ENCODE results near the gene IGFL2.
"Not testable (repeated sequence)": the region's sequence is repeated elsewhere in the genome, so short reads cannot be mapped to it uniquely, and the experiment has no call there.

Gene IGFL2

DNA sequence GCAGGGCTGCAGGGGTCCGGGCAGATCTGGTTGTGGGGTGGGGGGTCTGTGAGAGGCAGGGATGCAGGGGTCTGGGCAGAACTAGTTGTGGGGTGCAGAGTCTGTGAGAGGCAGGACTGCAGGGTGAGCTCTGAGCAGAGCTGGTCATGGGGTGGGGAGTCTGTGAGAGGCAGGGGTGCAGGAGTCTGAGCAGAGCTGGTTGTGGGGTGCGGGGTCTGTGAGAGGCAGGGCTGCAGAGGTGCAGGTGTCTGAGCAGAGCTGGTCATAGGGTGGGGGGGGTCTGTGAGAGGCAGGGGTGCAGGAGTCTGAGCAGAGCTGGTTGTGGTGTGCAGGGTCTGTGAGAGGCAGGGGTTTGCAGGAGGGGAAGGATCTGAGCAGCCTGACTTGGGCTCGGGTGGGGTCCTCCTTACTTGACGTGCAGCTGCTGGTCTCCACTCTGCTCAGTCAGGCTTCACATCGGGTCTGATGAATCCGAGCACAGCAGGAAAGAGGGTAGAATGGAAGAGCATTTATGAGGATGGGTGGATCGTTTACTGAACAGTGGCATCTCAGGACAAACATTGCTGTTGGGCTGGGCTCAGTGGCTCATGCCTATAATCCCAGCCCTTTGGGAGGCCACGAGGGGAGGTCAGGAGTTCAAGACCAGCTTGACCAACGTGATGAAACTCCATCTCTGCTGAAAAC lies 31.2 kb downstream of the IGFL2 start:
- H3K4me3 ChIP-seq (ENCODE audit: low read depth, low read length) = no peak overlapping the region
- TF ChIP-seq, protein P1, sequence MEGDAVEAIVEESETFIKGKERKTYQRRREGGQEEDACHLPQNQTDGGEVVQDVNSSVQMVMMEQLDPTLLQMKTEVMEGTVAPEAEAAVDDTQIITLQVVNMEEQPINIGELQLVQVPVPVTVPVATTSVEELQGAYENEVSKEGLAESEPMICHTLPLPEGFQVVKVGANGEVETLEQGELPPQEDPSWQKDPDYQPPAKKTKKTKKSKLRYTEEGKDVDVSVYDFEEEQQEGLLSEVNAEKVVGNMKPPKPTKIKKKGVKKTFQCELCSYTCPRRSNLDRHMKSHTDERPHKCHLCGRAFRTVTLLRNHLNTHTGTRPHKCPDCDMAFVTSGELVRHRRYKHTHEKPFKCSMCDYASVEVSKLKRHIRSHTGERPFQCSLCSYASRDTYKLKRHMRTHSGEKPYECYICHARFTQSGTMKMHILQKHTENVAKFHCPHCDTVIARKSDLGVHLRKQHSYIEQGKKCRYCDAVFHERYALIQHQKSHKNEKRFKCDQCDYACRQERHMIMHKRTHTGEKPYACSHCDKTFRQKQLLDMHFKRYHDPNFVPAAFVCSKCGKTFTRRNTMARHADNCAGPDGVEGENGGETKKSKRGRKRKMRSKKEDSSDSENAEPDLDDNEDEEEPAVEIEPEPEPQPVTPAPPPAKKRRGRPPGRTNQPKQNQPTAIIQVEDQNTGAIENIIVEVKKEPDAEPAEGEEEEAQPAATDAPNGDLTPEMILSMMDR (IDR thresholded peaks at IDR 0.05; ENCODE audit: low read depth, low read length, missing control alignments) = no peak
- DNase-seq (ENCODE audit: low read depth) = no peak

DNA sequence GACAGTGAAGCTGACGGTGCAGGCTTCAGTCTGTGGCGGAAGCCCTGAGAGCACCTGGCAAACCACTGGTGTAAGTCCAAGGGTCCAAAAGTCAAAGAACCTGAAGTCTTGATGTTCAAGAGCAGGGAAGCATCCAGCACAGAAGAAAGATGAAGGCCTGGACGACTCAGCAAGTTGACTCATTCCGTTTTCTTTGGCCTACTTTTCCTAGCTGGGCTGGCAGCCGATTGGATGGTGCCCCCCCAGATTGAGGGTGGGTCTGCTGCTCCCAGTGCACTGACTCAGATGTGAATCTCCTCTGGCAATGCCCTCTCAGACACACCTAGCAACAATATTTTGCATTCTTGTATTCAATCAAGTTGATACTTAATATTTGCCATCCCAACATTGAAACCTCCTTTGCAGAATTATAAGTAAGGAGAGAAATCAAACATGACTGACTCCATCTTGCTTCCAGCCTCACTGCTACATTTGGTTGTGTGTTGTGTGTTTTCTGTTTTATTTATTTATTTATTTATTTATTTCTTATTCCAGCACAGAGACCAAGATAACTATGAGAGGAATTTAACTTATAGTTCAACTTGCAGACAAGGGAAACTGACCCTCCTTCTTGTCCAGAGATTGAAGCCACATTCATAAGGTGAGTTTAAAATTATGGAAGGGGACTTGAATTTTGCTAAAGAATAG lies 32.8 kb downstream of the IGFL2 start:
- DNase-seq (ENCODE audit: low read depth) = no peak
- TF ChIP-seq, protein P1 (IDR thresholded peaks at IDR 0.05; ENCODE audit: low read depth, low read length, missing control alignments) = no peak
- no peak overlapping the region for H3K4me3 ChIP-seq (ENCODE audit: low read depth, low read length)

DNA sequence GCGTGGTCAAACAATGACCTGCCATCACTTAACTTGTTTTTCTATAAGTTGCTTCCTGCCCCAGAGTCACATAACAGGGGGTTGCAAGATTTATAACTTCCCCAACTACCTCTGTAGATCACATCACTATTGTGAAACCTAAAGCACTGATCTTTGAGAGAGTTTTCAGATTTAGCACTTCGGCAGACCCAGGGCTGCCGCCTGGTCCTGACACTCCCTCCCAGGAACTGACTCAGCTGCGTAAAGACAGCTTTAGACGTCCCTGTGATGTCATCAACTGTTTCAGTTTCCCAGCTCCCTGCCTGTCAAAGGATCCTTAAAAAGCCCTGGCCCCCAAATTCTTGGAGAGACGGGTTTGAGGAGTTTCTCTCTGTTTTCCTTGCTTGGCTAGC lies 33.3 kb downstream of the IGFL2 start:
- TF ChIP-seq, protein P1 (IDR thresholded peaks at IDR 0.05; ENCODE audit: low read depth, low read length, missing control alignments) = no peak
- no peak overlapping the region for H3K4me3 ChIP-seq (ENCODE audit: low read depth, low read length)
- DNase-seq (ENCODE audit: low read depth) = no peak

DNA sequence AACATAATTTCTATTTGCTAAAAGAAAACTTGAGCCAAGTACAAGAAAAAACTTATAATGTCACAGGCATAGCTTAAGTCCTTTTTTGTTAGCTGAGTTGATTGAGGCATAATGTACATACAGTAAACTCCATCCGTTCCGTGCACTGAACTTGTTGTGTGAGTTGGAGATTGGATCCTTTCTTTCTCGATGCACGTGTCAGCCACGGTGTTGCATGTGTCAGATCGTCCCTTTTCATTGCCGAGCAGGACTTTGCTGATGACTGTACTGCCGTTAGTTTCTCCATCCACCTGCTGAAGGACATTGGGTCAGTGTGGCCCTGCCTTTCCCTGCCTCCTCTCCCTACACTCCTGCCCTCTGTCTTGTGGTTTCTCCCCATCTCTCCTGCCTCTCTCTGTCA lies 34.4 kb downstream of the IGFL2 start:
- no peak overlapping the region for H3K4me3 ChIP-seq (ENCODE audit: low read depth, low read length)
- DNase-seq (ENCODE audit: low read depth) = no peak
- TF ChIP-seq, protein P1 (IDR thresholded peaks at IDR 0.05; ENCODE audit: low read depth, low read length, missing control alignments) = no peak

DNA sequence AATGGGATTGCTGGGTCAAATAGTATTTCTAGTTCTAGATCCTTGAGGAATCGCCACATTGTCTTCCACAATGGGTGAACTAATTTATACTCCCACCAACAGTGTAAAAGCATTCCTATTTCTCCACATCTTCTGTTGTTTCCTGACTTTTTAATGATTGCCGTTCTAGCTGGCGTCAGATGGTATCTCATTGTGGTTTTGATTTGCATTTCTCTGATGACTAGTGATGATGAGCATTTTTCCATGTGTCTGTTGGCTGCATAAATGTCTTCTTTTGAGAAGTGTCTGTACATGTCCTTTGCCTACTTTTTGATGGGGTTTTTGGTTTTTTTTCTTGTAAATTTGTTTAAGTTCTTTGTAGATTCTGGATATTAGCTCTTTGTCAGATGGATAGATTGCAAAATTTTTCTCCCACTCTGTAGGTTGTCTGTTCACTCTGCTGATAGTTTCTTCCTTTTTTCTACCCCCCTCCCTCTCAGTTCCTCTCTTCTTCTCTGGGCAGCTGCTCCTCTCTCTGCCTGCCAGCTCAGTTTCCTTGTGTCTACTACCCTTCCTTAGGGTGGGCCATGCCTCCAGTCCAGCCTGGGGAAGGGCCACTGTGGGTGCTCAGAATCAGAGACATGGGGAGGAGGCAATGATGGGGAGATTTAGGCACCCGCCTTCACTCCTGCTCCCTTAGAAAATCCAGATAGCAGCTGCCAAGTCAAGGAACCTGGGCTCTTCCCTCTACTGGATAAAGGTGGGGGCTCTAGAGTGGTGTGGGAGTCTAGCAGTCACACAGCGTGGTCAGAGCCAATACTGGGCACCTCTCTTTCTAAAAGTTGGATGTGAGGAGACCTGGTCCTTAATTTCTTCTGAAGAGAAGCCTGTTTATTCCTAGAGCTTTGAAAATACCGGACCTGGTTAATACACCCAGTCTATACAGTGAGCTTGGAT lies 37.0 kb downstream of the IGFL2 start:
- DNase-seq (ENCODE audit: low read depth); H3K4me3 ChIP-seq (ENCODE audit: low read depth, low read length): not testable (repeated sequence)

DNA sequence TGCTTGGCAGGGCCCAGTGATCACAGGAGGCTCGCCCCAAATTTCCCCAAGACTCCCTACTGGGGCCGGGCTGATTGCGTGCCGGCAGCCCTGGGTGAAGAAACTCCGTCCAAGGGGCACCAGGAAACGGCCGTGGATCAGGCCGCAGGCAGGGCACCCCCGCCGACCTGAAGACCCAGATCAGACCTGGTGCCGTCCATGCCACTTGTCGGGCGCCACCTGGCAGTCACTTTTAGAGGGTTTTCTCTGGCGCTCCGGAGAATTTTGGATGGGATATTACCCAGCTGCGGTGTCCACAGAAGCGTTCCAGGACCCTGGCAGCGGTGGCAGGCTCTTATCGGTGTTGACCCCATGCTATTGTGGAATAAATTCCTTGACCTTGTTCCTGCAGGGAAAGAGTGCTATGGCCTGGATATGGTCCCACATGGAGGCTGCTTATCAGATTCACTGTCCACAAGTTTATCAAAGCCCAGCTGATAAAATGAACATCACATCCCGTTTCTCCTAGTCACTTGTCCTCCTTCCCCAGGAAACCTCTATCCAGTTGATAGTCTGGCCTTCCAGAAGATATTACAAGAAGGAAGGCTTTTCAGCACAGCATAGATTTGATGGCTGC lies 38.2 kb downstream of the IGFL2 start:
- DNase-seq (ENCODE audit: low read depth) = no peak
- H3K4me3 ChIP-seq (ENCODE audit: low read depth, low read length) = no peak overlapping the region
- TF ChIP-seq, protein P1 (IDR thresholded peaks at IDR 0.05; ENCODE audit: low read depth, low read length, missing control alignments) = no peak

DNA sequence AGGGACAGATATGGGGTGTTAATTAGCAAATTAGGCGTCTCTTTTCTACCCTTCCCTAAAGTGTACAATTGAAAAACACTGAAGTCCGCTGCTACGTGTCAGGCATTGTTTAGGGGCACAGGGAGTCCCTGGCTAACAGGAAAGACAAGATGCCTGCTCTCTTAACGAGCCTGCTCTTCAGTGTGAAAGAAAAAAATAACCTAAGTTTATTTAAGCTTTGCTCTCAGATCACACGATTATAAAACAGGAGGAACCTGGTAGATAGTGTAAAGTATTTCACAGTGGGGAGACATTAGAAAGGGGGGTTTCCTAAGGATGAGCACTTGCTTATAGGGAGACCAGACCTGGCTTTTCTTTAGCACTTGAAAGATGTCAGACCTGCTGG lies 38.7 kb downstream of the IGFL2 start:
- DNase-seq (ENCODE audit: low read depth) = no peak
- no peak overlapping the region for H3K4me3 ChIP-seq (ENCODE audit: low read depth, low read length)
- TF ChIP-seq, protein P1 (IDR thresholded peaks at IDR 0.05; ENCODE audit: low read depth, low read length, missing control alignments) = no peak

Data from GM12864 (cell line).